ENCODE measurements around the gene NKX2-3.
A peak's percentile ranks its signal among the peaks of the same experiment; 100 is the strongest.

NKX2-3 gene

GRCh38 chr10:99529591-99530107 lies 3.1 kb upstream of the NKX2-3 start:
- peaks cover 9% of the 10 kb centered on the region for H3K9me3 Mint-ChIP-seq
- H3K4me1 Mint-ChIP-seq: peaks cover 29% of the 10 kb centered on the region
- TF ChIP-seq CTCF (IDR thresholded peaks at IDR 0.05; ENCODE audit: unreplicated experiment in 3 of 3): no peak
- no peak overlapping the region for H3K27ac Mint-ChIP-seq
- H3K36me3 Mint-ChIP-seq (ENCODE audit: low read depth): no peaks in the 10 kb centered on the region
- no peak overlapping the region for H3K4me3 Mint-ChIP-seq
- H3K27me3 Mint-ChIP-seq (ENCODE audit: low read depth): peaks cover 100% of the 10 kb centered on the region

- Mint-ChIP-seq H3K27me3 (ENCODE audit: low read depth) (peaks cover 98% of the 10 kb centered on the region), H3K4me3 (peak overlapping the region; percentile 13 to 44 (median 38)), H3K27ac (no peak overlapping the region), H3K9me3 (peaks cover 9% of the 10 kb centered on the region), H3K36me3 (ENCODE audit: low read depth) (no peaks in the 10 kb centered on the region), H3K4me1 (peaks cover 31% of the 10 kb centered on the region)
- TF ChIP-seq CTCF (IDR thresholded peaks at IDR 0.05; ENCODE audit: unreplicated experiment in 3 of 3): no peak
Measured at GRCh38 chr10:99530108-99531025, 2.4 kb upstream of the NKX2-3 start.

- no peak for TF ChIP-seq CTCF (IDR thresholded peaks at IDR 0.05; ENCODE audit: unreplicated experiment in 3 of 3)
- Mint-ChIP-seq H3K4me3 (peak overlapping the region in 1 of 3 experiments; percentile 38), H3K27me3 (ENCODE audit: low read depth) (peaks cover 98% of the 10 kb centered on the region), H3K9me3 (peaks cover 8% of the 10 kb centered on the region), H3K4me1 (peaks cover 35% of the 10 kb centered on the region), H3K36me3 (ENCODE audit: low read depth) (no peaks in the 10 kb centered on the region), H3K27ac (no peak overlapping the region)
Measured at GRCh38 chr10:99531026-99531695, 1.6 kb upstream of the NKX2-3 start.

- peaks cover 43% of the 10 kb centered on the region for H3K4me1 Mint-ChIP-seq
- peaks cover 98% of the 10 kb centered on the region for H3K27me3 Mint-ChIP-seq (ENCODE audit: low read depth)
- no peak for TF ChIP-seq CTCF (IDR thresholded peaks at IDR 0.05; ENCODE audit: unreplicated experiment in 3 of 3)
- no peak overlapping the region for H3K27ac Mint-ChIP-seq
- H3K36me3 Mint-ChIP-seq (ENCODE audit: low read depth): no peaks in the 10 kb centered on the region
- peak overlapping the region in 1 of 3 experiments; percentile 57 for H3K4me3 Mint-ChIP-seq
- peaks cover 5% of the 10 kb centered on the region for H3K9me3 Mint-ChIP-seq
Measured at GRCh38 chr10:99531696-99532593, 797 bp upstream of the NKX2-3 start.

GRCh38 chr10:99533496-99534449 lies 1.0 kb downstream of the NKX2-3 start:
- Mint-ChIP-seq H3K4me1 (peaks cover 50% of the 10 kb centered on the region), H3K4me3 (peak overlapping the region; percentile 53 to 67 (median 57)), H3K36me3 (ENCODE audit: low read depth) (no peaks in the 10 kb centered on the region), H3K27ac (no peak overlapping the region), H3K9me3 (peaks cover 5% of the 10 kb centered on the region), H3K27me3 (ENCODE audit: low read depth) (peaks cover 98% of the 10 kb centered on the region)
- TF ChIP-seq CTCF (IDR thresholded peaks at IDR 0.05; ENCODE audit: unreplicated experiment in 3 of 3): no peak
